ENCODE data around the gene MCL1.
A peak's percentile ranks its signal among the peaks of the same experiment; 100 is the strongest.
"Not testable (repeated sequence)": the region's sequence is repeated elsewhere in the genome, so short reads cannot be mapped to it uniquely, and the experiment has no call there.

MCL1 gene

DNA sequence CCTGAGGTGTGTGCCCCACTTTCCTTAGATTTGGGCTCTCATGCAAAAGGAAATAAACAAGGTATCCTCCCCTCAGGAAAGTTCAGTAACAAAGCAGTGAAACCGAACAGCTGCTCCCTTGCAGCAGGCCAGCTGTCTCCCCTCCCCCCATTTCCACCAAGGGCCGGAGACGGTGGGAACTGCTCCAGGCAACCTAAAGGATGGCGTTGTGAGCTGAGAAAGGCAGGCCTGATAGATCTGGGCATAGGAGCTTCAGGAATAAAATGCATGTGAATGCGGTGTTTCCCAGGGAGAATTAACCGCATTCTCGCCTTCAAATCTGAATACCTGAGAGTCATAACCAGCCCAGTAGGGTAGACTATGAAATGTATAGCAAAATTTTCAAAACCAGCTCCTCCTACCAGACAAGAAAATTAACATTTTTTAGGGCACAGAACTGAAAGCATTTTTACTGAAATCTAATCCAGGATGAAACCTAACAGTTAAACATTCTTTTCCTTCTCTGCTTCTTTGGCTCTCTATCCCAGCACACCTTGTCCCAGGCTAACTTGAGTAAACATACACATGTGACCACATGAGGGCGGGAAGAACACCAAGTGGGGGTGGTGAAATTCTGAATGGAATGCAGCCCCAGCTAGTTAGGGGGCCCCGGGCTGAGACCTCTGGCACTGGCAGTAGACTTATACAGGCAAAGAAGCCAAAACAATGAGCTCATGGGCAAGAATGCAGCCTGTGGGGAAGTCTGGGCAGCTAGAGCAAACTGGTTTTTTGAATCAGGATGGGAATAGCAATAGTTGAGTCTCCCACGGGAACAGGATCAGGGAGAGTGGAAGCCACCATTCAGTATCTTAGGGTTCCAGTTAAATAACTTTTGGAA is 11.5 kb downstream of the MCL1 start:
- peak; percentile 90 for DNase-seq

DNA sequence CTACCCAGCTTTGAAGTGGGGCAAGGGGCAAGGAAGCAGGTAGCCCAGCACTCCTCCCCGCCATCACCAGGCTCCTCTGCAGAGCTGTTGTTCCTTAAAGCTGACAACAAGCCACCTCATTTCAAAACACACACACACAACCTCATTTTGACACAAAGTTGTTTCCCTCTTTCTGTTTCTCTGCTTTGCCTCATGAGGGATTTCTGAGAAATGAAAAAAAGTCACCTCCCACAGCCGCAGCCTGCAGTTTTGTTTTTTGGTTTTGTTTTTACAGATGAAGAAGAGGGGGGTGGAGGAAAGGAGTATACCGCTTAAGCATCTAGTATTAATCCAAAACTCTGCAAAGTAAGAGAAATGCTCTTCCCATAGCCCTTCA is 12.1 kb downstream of the MCL1 start:
- peak; percentile 46 for DNase-seq

DNA sequence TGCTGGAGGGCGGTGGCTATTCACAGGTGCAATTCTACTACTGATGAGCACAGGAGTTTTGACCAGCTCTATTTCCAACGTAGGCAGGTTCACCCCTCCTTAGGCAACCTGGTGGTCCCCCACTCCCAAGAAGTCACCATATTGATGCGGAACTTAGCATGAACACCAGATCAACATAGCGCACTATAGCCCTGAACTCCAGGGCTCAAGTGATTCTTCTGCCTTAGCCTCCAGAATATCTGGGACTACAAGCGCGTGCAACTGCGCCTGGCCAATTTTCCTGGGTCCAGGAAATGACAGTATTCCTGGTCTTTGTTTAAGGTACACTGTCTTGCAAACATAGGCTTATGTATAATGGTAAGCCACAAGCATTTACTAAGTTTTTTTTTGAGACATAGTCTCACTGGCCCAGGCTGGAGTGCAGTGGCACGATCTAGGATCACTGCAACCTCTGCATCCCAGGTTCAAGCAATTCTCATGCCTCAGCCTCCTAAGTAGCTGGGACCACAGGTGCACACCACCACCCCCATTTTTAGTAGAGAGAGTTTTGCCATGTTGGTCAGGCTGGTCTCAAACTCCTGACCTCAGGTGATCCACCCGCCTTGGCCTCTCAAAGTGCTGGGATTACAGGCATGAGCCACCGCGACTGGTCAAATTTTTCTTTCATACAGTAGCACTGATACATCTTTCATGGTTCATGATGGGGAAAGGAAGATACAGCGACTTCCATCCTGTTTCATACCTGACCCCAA is 12.6 kb downstream of the MCL1 start:
- no peak for DNase-seq

DNA sequence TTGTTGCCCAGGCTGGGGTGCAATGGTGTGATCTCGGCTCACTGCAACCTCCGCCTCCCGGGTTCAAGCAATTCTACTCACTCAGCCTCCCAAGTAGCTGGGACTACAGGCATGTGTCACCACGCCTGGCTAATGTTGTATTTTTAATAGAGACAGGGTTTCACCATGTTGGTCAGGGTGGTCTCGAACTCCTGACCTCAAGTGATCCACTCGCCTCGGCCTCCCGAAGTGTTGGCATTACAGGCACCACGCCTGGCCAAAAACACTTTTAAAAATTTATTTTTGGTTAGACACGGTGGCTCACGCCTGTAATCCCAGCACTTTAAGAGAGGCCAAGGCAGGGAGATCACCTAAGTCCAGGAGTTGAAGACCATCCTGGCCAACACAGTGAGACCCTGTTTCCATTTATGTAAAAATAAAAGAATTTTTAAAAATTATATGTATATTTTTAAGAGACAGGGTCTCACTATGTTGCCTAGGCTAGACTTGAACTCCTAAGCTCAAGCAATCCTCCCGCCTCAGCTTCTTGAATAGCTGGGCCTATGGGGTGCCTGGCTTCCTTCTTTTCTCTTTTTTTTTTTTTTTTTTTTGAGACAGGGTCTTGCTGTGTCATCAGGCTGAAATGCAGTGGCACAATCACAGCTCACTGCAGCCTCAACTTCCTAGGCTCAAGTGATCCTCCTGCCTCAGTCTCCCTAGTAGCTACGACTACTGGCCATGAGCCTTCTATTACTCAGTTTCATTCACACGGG is 14.0 kb downstream of the MCL1 start:
- not testable (repeated sequence) for DNase-seq

DNA sequence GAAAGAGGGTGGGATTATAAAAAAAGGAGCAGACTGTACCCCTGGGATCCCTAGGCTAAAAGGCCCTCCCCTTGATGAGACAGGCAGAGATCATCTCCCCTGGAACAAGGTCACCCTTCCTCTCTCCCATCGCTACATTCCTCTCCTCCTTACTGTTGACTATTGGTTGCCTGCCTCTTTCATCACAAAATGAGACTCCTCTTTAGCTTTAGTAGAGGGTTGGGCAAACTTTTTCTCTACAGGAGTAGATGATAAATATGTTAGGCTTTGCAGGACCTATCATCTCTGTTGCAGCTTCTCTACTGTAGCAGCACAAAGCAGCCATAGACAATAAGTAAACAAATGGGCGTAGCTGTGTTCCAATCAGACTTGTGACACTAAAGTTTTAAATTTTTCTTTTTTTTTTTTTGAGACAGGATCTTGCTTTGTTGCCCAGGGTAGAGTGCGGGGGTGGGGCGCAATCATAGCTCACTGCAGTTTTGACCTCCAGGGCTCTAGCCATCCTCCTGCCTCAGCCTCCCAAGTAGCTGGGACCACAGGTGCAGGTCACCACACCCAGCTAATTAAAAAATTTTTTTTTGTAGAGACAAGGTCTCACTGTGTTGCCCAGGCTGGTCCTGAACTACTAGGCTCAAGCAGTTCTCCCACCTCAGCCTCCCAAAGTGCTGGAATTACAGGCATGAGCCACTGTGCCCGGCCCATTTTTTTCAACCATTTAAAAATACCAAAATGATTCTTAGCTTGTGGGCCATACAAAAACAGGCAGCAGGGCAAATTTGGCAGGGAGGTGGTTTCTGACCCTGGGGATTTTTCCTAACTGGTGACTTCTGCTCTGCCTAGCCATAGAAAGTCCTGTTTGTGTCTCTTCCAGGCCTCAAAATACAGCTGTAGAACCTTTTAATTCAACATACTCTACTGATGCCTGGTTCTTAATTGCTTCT is 15.1 kb downstream of the MCL1 start:
- no peak for DNase-seq

DNA sequence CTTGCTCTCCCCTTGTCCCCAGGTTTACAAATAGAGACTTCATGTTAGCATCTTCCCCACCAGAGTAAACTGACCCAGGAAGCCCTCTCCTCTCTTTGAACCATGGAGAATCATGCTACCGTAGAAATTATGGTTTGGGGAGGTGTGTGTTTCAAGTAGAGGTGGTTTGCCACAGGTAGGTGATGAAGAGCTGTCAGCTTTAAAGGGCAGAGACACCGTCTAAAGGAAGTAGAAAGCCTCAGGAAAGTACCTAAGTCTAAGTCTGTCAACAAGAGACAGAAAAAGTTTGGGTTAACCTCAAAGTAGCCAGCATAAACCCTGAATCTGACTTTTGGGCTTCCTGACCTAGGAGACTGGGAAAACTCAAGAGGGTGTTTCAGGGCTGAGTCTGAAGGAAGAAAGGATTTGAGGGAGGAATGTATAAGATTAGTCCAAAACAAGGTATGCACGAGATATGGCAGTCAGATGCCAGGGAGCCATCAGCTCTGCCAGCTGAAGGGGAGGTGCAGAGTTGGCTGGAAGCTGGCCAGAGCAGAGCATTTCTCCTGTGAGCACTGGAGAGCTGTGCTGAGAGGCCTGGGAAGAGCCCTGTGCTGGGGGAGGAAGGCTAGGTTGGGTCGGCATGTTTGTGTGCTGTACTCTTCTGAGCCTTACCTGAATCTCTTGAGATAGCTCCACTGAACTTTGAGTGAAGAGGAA is 15.9 kb downstream of the MCL1 start:
- peak; percentile 74 for DNase-seq

DNA sequence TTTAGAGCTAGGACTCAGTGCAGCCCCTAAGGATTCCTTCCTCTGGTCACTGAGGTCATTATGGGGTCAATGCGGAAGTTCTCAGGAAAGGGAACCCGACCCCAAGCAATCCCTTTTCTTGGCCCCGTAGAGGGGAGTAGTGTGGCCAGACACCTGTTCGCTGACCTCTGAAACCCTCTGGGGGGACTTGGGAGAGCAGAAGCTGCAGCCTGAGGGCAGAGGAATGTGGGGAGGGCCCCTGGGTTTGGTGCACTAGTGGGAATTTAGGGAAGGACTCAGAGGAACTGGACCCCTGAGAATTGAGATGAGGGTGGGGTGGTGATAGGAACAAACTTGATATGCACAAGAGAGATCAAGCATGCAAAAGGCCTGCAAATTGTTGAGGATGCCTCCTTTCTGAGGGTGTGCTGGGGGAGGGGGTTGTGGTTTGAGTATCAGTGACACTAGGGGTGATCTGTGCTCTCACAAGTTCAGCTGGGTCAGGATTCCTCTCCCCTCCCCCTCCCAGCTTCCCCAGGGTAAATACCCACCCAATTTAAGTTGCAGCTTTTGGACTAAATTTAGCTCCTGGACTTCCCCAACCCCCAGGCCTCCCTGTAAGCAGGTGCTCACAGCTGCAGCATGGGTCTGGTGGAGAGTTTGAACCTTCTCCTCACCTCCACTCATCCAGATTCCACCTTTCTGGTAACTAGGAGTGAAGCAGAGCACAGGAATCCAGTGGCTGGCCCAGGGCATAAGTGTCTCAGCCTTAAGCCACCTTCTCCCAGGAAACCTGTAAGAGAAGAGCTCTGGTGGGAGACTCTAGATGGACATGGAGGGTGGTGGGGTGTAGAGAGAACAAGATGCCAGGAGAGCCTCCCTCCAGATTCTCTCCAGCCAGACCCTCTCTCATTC is 16.7 kb downstream of the MCL1 start:
- peak; percentile 75 for DNase-seq

DNA sequence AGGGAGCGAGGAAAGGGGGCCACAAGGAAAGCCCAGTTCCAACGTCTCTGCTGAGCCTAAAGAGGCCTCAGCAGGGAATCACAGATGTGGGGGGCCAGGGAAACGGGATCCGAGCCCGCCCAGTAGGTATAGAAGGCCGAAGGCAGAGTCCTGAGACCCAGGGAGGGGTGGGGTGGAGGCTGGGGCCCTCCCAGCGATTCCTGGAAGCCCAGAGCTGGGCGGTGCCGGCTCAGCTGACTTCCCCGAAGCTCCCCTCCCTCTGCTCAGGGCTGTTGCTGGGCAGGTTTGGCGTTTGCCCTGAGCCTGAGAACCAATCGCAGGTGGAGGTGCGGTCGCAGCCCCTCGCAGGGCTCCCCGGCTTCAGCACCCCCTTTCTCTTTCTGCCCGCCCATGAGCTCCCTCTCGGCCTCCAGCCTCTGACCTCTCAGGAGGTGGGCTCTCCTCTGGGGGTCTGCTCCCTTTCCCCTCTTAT is 17.4 kb downstream of the MCL1 start:
- DNase-seq, result peak; percentile 96

DNA sequence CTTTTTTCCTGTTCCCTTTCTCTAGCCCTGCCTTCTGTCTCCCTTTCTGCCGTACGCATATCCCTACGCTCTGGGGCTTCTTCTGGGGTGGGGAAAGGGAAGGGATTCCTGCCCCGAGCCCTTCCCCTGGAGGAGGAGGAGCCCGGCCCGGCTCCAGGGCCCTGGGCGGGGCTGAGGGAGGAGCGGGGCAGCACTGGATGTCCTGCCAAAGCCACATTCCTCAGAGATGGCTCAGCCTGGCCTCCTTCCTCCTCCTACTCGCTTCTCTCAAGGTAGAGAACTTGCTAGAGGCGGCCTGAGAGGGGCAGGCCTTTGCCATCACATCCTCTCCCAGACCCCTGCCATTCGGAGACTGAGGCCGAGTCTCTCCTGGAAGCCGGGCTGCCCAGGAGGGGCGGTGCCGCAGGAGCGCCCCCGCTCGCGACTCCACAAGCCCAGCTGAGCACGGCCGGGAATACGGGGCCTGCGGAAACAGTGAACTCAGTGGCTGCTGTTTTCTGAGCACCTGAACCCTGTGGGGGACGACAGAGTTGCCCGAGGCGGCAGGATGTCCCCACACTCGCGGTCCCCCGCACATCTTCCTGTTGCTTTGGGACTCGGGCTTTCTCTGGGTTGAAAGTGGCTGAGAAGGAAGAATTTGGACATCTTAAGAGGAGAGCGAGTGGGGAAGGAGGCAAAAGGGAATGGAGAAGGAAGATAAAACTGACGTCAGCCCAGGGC is 18.0 kb downstream of the MCL1 start:
- DNase-seq, result peak; percentile 97

DNA sequence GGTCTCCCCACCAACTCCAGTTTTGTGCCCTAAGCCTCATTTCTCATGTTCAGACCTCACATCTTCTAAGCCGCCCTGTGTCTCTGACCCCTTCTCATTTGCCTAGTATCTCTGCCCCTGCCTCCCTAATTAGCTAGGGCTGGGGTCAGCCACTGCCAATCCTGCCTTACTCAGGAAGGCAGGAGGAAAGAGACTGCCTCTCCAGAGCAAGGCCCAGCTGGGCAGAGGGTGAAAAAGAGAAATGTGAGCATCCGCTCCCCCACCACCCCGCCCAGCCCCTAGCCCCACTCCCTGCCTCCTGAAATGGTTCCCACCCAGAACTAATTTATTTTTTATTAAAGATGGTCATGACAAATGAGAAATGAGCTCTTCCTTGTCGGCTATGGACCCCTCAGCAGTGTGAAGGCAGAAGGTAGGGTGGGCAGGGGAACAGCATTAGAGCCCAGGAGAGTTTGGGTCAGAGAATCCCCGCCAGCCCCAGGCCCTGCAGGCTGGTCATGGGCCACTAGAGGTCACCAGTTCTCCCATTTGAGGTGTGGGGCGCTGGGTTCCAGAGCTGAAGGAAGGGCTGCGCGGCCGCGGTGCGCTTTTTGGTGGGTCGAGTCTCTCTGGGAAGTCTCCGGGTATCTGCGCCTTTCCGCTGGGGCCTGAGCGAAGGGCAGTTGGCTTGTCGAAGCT is 18.7 kb downstream of the MCL1 start:
- DNase-seq, result peak; percentile 94

DNA sequence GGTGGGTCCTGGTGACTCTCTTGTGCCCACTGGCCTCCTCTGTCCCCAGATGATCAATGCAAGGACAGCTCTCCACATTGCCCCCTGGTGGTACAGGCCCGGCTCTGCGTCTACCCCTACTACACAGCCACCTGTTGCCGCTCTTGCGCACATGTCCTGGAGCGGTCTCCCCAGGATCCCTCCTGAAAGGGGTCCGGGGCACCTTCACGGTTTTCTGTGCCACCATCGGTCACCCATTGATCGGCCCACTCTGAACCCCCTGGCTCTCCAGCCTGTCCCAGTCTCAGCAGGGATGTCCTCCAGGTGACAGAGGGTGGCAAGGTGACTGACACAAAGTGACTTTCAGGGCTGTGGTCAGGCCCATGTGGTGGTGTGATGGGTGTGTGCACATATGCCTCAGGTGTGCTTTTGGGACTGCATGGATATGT is 19.4 kb downstream of the MCL1 start:
- peak; percentile 78 for DNase-seq

DNA sequence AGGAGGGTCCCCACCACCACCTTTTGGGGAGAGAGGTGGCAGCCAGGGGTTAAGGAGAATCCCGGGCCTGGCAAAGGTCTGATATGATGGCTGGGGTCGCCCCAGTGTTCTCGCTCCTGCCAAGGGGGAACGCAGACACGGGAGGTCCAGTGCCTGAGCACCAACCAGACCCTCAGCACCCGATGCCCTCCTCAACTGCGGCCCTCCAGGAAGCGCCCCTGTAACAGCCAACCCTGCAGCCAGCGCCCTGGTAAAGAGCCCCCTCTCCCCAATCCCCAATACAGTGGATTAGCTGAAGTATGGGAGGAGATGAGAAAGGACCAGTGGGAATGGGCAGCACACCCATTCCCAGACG is 19.8 kb downstream of the MCL1 start:
- DNase-seq, result no peak

DNA sequence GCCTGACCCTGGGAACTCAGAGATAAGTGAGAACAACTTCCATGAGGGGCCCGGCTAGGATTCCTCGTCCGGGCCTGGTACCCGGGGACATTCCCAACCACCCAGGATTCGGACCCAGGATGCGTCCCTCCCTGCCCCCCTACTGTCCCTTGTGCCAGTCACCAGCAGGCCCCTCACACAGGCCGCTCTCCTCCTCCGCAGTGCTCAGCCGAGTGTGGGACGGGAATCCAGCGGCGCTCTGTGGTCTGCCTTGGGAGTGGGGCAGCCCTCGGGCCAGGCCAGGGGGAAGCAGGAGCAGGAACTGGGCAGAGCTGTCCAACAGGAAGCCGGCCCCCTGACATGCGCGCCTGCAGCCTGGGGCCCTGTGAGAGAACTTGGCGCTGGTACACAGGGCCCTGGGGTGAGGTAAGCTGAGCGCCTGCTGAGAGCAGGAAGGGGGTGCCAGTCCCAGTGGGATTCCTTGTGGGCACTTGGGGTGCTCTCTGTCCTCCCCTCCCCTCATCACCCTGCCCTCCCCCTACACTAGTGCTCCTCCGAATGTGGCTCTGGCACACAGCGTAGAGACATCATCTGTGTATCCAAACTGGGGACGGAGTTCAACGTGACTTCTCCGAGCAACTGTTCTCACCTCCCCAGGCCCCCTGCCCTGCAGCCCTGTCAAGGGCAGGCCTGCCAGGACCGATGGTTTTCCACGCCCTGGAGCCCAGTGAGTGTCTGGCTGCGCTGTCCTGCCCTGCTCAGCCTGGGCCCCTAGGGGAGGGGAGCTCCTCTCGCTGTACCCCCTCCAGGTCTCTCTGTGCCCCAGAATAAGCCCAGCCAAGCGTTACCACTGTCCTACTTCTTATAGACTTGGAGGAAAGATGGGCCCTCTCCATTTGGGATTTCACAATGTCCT is 20.4 kb downstream of the MCL1 start:
- DNase-seq, result no peak

DNA sequence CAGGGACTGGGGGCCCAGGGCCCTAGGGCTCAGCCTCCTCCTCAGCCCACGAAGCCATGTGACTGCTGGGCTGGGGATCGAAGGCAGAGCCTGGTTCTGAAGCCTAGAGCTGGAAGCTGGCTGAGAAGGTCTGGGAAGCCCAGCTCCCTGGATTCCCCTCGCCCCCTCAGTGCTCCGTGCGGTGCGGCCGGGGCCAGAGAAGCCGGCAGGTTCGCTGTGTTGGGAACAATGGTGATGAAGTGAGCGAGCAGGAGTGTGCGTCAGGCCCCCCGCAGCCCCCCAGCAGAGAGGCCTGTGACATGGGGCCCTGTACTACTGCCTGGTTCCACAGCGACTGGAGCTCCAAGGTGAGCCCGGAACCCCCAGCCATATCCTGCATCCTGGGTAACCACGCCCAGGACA is 21.1 kb downstream of the MCL1 start:
- no peak for DNase-seq

DNA sequence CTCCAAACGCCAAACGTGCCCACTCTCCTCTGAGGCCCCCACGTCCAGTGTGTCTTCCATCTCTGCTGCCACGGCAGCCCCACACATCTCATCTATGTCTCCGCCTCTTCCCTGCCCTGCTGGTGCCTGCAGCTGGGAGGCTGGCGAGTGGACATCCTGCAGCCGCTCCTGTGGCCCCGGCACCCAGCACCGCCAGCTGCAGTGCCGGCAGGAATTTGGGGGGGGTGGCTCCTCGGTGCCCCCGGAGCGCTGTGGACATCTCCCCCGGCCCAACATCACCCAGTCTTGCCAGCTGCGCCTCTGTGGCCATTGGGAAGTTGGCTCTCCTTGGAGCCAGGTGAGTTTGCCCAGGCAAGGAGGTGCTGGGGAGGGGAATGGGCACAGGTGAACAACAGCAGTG is 21.6 kb downstream of the MCL1 start:
- no peak for DNase-seq

DNA sequence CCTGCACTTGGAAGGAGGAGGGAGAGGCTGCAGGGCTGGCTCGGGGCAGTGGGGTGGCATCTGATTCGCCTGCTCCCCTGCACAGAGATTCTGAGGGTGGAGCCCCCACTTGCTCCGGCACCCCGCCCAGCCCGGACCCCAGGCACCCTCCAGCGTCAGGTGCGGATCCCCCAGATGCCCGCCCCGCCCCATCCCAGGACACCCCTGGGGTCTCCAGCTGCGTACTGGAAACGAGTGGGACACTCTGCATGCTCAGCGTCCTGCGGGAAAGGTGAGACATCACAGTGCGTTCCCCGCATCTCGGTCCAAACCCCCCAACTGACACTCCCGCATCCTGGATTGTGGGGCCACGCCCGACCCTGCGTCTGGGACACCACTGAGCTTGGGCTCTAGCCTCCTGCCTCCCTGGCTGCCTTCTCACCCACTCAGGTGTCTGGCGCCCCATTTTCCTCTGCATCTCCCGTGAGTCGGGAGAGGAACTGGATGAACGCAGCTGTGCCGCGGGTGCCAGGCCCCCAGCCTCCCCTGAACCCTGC is 22.3 kb downstream of the MCL1 start:
- DNase-seq, result no peak

DNA sequence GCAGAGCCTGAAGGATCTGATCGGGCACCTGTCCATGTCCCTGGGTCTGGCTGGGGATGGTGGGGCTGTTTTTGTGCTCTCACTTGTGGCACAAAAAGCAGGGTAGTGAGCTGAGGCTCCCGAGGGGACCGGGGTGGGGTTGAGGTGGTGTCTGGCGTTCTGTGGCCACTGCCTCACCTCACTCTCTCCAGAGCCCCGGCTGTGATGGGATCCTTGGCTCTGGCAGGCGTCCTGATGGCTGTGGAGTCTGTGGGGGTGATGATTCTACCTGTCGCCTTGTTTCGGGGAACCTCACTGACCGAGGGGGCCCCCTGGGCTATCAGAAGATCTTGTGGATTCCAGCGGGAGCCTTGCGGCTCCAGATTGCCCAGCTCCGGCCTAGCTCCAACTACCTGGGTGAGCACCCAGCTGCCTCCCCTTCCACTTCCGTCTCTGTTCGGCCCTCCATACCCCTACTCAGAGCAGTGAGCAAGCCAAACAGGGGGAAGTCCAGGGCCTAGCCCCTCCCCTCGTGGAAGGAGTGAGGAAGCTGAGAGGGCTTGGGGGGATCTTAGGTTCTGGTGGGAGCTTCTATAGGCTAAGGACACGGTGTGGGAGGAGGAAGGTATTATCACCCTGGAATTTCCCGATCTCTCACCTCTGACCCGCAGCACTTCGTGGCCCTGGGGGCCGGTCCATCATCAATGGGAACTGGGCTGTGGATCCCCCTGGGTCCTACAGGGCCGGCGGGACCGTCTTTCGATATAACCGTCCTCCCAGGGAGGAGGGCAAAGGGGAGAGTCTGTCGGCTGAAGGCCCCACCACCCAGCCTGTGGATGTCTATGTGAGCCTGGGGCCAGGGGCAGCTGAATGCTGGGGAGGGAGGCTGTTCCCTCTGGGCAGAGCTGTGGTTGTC is 23.2 kb downstream of the MCL1 start:
- no peak for DNase-seq

Data from femur (tissue), 1 donor.